ENCODE data around the gene TMEM50A.
"Not testable (repeated sequence)": the region's sequence is repeated elsewhere in the genome, so short reads cannot be mapped to it uniquely, and the experiment has no call there.

GRCh38 chr1:25389721-25390120 lies 51.6 kb downstream of the TMEM50A start:
- not testable (repeated sequence) for TF ChIP-seq CTCF (conservative IDR thresholded peaks at IDR 0.05; ENCODE audit: low read depth, low read length); EZH2phosphoT487 (IDR thresholded peaks at IDR 0.05; ENCODE audit: borderline replicate concordance, low read length)

Measured in PC-3 (cell line).